Measurements from ENCODE around the gene PRPF40B.
A peak's percentile ranks its signal among the peaks of the same experiment; 100 is the strongest.

The PRPF40B gene

DNA sequence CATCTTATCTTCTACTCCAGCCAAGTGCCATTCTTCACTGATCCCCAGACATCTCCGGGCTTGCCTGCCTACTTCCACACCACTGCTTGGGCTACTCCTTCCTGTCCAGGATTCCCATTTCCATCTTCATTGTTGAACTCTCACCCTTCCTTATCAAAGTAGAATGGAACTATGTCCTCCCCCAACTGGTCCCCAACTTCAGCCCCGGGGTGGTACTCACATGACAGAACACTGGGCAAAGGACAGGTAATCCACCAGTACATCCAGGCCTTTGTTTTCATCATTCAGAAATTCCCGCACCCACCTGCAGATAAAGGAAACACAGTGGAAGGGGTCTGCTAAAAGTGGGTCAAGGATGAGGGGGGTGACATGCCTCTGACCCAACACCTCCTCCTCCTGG is 38.4 kb downstream of the PRPF40B start:
- DNase-seq = no peak

GRCh38 chr12:49662998-49663843 is 39.9 kb downstream of the PRPF40B start:
- DNase-seq = peak; percentile 88

- DNase-seq = no peak
Measured at GRCh38 chr12:49664167-49664566, 40.8 kb downstream of the PRPF40B start.

- DNase-seq = no peak
Measured at GRCh38 chr12:49664591-49665239, 41.4 kb downstream of the PRPF40B start.

DNA sequence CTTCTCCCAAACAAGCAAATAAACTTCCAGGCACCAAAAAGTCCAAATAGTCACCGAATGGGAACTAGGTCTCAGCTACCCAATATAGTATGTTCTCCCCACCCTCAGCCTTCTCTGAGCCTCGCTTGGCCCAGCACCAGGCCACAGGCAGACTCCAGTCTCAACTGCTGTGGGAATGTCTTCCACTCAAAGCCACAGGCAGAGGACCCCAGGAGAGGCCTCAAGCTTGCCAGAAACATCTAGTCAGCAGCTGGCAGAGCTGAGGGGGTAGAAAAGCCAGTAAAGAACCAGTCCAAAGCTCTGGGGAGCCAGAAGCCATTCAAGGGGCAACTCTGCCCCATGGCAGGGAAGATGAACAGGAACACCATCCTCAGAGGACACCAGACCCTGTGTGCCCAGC is 42.0 kb downstream of the PRPF40B start:
- no peak for DNase-seq

DNA sequence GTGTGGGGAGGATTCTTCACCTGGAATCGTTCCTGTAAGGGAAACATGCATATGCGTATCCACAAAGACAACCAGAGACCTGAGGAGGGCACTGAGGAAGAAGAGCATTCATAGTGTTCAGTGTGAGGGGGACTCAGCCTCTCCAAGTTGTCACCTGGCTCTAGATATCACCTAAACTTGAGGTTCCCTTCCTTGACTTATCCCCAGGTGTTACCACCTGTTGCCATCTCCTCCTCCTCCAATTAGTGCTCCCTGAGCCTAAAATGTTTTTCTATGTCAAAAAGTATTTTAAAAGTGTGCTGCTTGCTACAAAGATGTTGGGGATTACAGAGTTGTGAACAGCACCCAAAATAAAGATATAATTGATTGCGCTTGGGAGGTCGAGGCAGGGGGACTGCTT is 42.8 kb downstream of the PRPF40B start:
- no peak for DNase-seq

DNA sequence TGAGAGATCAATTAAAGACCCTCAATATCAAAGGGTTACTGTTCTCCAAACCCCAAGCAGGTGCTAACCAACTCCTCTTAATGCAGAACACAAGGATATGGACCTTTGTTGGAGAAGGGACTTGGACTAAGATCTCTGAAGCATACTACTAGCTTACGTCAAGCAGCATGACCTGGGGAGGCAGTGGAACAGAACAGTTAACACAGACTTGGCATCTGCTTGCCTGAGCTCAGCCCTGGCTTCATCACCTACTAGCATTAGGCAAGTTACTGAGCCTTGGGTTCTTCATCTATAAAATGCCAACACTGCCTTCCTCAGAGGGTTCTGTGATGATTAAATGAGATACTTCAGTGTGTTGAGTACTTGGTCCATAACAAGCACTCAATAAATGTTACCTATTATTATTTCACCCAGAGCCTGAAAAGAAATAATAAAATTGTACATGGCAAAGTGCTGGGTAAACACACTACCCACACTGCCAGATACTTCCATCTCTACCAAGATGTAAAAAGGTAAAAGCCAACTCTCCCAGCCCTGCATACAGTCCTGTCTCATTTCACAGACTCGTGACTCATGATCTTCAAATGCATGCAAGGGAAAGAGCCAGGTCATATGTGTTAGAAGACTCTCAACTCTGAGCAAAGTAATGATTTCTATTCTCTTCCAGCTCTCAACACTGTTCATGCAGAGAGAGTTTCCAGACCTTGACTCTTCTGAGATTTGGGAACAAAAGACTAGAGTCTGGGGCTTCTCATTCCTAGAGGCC is 44.1 kb downstream of the PRPF40B start:
- no peak for DNase-seq

DNA sequence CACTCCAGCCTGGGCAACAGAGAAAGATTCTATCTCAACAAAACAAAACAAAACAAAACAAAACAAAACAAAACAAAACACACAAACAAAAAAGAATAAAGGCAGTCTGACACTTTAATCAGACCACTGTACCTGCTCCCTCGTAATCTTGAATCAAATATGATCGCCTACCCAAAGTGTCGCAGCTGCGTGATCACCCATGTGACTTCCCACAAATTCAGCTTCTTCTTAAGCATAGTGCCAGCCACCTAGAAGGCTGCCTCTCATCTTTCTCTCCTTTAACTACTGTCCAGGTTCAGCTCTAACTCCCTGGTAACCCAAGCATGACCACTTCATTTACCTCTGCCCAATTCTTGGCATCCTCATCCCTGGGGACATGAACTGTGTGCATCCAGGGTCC is 46.4 kb downstream of the PRPF40B start:
- DNase-seq = no peak

GRCh38 chr12:49671031-49671765 is 47.8 kb downstream of the PRPF40B start:
- DNase-seq = peak; percentile 73

GRCh38 chr12:49672301-49673217 is 49.2 kb downstream of the PRPF40B start:
- no peak for DNase-seq

GRCh38 chr12:49673446-49674317 is 50.3 kb downstream of the PRPF40B start:
- DNase-seq = no peak

GRCh38 chr12:49674318-49674981 is 51.1 kb downstream of the PRPF40B start:
- DNase-seq = no peak

- DNase-seq = no peak
Measured at GRCh38 chr12:49675137-49675536, 51.8 kb downstream of the PRPF40B start.

DNA sequence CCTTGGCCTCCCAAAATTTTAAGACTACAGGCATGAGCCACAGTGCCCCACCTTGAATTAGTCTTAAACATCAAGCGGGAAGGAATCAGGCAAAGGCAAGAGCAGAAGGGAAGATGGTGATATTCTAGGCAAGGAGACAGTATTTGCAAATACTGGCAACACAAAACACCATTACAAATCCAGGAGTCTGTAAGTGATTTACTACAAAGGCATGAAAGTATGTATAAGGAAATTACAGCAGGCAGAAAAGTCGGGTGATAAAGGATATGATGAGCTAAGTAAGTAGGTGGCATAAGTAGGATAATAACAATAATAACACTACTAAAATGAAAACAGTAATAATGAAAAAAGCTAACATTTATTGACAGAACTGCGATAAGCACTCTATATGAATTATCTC is 55.4 kb downstream of the PRPF40B start:
- no peak for DNase-seq

- no peak for DNase-seq
Measured at GRCh38 chr12:49680075-49680474, 56.7 kb downstream of the PRPF40B start.

GRCh38 chr12:49683599-49684309 is 60.4 kb downstream of the PRPF40B start:
- DNase-seq = no peak

DNA sequence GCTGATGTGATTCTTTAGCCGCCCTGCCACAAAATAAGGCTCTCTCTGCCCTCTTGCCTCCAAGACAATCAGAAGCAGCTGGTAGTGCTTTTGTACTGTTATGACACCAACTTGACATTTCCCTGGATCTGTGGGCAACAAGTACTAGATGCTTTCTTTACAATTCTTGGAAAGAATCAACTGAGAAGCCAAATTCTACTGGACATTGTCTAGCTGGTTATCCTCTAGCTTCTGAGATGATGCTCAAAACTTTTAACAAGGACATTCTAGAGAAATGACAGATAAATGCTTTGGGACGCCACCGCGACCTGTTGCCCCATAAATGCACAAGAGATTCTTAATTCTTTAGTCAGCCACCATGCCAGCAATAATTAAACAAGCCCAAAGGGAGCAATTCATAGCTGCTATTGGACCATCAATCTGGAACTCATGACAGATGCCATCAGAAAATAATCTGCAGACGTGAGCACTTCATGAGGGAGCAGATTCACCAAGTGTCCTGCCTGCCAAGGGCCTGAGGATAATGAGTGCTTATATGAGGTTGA is 61.0 kb downstream of the PRPF40B start:
- no peak for DNase-seq

DNA sequence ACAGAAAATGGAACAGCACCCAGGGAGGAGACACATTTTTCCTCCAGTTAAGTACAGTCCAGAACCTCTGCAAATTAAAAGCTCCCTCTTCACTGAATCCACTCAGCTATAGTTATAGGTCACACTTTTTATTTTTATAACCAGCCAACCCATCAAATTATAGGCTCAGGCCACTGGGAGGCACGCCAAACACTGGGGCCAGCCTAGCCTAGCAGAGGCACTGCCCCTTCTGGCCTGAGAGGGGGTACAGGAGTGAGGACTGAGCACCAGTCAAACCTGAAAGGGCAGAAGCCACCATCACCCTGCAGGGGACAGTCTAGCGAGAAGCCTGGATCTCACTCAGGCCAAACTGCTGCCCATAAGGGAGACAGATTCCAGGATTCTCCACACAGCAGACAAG is 64.6 kb downstream of the PRPF40B start:
- DNase-seq = no peak

GRCh38 chr12:49689237-49689636 is 65.9 kb downstream of the PRPF40B start:
- DNase-seq = no peak
